Transverse colon (tissue), 4 donors: ENCODE data around the gene FA2H. TPM values are rescaled to one million over a fixed set of nuclear protein-coding genes. Genes with fewer than 3 reads are reported as not detected.

ENCODE experiments used
- DNase-seq: peaks from one replicate; pipeline ENCODE4 v3.0.0-alpha.2; 2019
- H3K27ac ChIP-seq, 4 donors: fragments of 200-600 bp; sonication (generic); 2 replicates each; pipeline ENCODE4 v1.5.1; 2016 to 2018; ENCODE audit warnings: inconsistent platforms in 4 of 4
- H3K27me3 ChIP-seq: fragments of 200-600 bp; sonication (generic); 2 replicates; pipeline ENCODE4 v1.5.1; 2017; ENCODE audit warnings: inconsistent platforms
- H3K36me3 ChIP-seq, 4 donors: fragments of 200-600 bp; sonication (generic); 2 replicates each; pipeline ENCODE4 v1.5.1; 2017 to 2019; ENCODE audit warnings: inconsistent platforms in 4 of 4
- H3K4me1 ChIP-seq, 4 donors: fragments of 200-600 bp; sonication (generic); 2 replicates each; pipeline ENCODE4 v1.5.1; 2017 to 2020; ENCODE audit warnings: inconsistent platforms in 4 of 4
- H3K4me3 ChIP-seq, 4 donors: fragments of 200-600 bp; sonication (generic); 1 replicate in 1 of 4; 2 replicates in 3 of 4; pipeline versions ENCODE4 v1.5.1 to v1.6.1; 2017 to 2019; ENCODE audit warnings: inconsistent platforms in 4 of 4
- H3K9me3 ChIP-seq, 2 donors: fragments of 200-600 bp; sonication (generic); 2 replicates each; pipeline ENCODE4 v1.5.1; 2017 to 2019; ENCODE audit warnings: inconsistent platforms in 2 of 2
- CTCF ChIP-seq, 5 experiments: fragments of 200-600 bp in 3 of 5; fragments of 450-650 bp in 2 of 5; sonication (generic) in 3 of 5; IDR thresholded peaks; 1 replicate in 2 of 5; 2 replicates in 3 of 5; pipeline ENCODE4 v1.5.1; 2016 to 2017; ENCODE audit warnings: antibody characterized with exemption in 5 of 5, inconsistent platforms in 3 of 5, mild to moderate bottlenecking in 2 of 5, moderate library complexity in 1 of 5
- EP300 ChIP-seq: sonication (generic); formaldehyde crosslinking; IDR thresholded peaks from one replicate; pipeline ENCODE4 v1.6.1; 2017; ENCODE audit warnings: antibody characterized with exemption, low read depth
- POLR2A ChIP-seq: fragments of 450-650 bp; IDR thresholded peaks from one replicate; pipeline ENCODE4 v1.6.1; 2016; ENCODE audit warnings: antibody characterized with exemption, mild to moderate bottlenecking, moderate library complexity
- POLR2AphosphoS5 ChIP-seq, 3 donors: sonication (generic); formaldehyde crosslinking; IDR thresholded peaks; one replicate each; pipeline ENCODE4 v1.6.1; 2016; ENCODE audit warnings: antibody characterized with exemption in 3 of 3
- WGBS, 2 donors: methylation state at CpG; one replicate each; pipeline ENCODE4 v1.1.5; 2018; ENCODE audit warnings: low coverage in 1 of 2; 5-methylcytosine and 5-hydroxymethylcytosine counted together
- in situ Hi-C, 4 donors: fragments of 200-750 bp; cut with MboI; loops; one replicate each; pipeline versions ENCODE4 v1.15.0 to v1.15.1; 2017; ENCODE audit warnings: low sequenced_read_pairs in 3 of 4, low pct_ligation_motif_present in 1 of 4, low pct_unique_long_range_greater_than_20kb in 1 of 4
- intact Hi-C: fragments of 100-400 bp; cut with DNase I; formaldehyde crosslinking; loops from one replicate; pipeline ENCODE4 v1.15.1; 2023; ENCODE audit warnings: low total_unique reads
- total RNA-seq, 4 donors: library from RNA; depleted of rRNA; stranded (reverse); fragments of >200 nt; gene quantifications; one replicate each; pipeline ENCODE4 v1.1.0, GENCODE V29; 2016

The FA2H gene
- total RNA-seq, 4 donors from 2014 or later: 20.1 to 80.8 (median 36.8) TPM

GRCh38 chr16:74785031-74785430 is 10.4 kb upstream of the FA2H start:
- no peak for DNase-seq
- in situ Hi-C loops: no loop called here
- no peaks in the 10 kb centered on the region for H3K9me3 ChIP-seq

GRCh38 chr16:74778646-74779045 is 4.0 kb upstream of the FA2H start:
- DNase-seq: peak; percentile 76
- Histone ChIP-seq H3K9me3 (no peaks in the 10 kb centered on the region), H3K27me3 (peaks cover 17% of the 10 kb centered on the region), H3K36me3 (no peaks in the 10 kb centered on the region), H3K27ac (peak overlapping the region; percentile 70 to 89 (median 85)), H3K4me3 (no peak overlapping the region), H3K4me1 (peaks cover 0 to 32% (median 26%) of the 10 kb centered on the region in 4 donors)
- in situ Hi-C loops: no loop called here
- TF ChIP-seq EP300 (no peak), POLR2AphosphoS5 (IDR thresholded peaks at IDR 0.05) (peak in 2 of 3 donors; percentile 58 to 66), POLR2A (no peak)
- WGBS, 2 donors: 62% methylated on average over 7 of the region's 8 CpGs; no CpG with 5 or more reads in 1 of the 2 donors
- intact Hi-C loops: no loop called here

More at GRCh38 chr16:74785031-74785430, 10.4 kb upstream of the FA2H start:
- TF ChIP-seq POLR2A (no peak), POLR2AphosphoS5 (IDR thresholded peaks at IDR 0.05) (no peak), EP300 (no peak), CTCF (IDR thresholded peaks at IDR 0.05) (no peak)
- 46 to 69% methylated on average over 2 to 4 of the region's 4 CpGs for WGBS, 2 donors
- no peaks in the 10 kb centered on the region for H3K27me3 ChIP-seq
- H3K36me3 ChIP-seq: no peaks in the 10 kb centered on the region
- H3K27ac ChIP-seq: no peak overlapping the region
- intact Hi-C loops: loop anchor here (10.0 kb wide), 1 partner anchor 60 kb away; no protein-coding TSS in a partner anchor
- peaks cover 0 to 8% (median 0%) of the 10 kb centered on the region in 4 donors for H3K4me1 ChIP-seq
- H3K4me3 ChIP-seq: no peak overlapping the region

- no peaks in the 10 kb centered on the region for H3K9me3 ChIP-seq
- intact Hi-C loops: no loop called here
- H3K4me3 ChIP-seq: no peak overlapping the region
- no peak for TF ChIP-seq POLR2A
- no peak for TF ChIP-seq POLR2AphosphoS5 (IDR thresholded peaks at IDR 0.05)
- peaks cover 0 to 38% (median 26%) of the 10 kb centered on the region in 4 donors for H3K4me1 ChIP-seq
- in situ Hi-C loops: no loop called here
- peak overlapping the region in 2 of 4 donors; percentile 87 to 89 for H3K27ac ChIP-seq
- H3K36me3 ChIP-seq: no peaks in the 10 kb centered on the region
- DNase-seq: no peak
- peaks cover 26% of the 10 kb centered on the region for H3K27me3 ChIP-seq
- WGBS, 2 donors: 88% methylated on average over 2 of the region's 2 CpGs
Observed at GRCh38 chr16:74776926-74777325, 2.3 kb upstream of the FA2H start.

GRCh38 chr16:74775255-74775654 is 635 bp upstream of the FA2H start:
- Histone ChIP-seq H3K4me1 (peaks cover 0 to 48% (median 22%) of the 10 kb centered on the region in 4 donors), H3K27ac (peak overlapping the region; percentile 79 to 96 (median 91)), H3K9me3 (no peaks in the 10 kb centered on the region), H3K4me3 (peak overlapping the region in 3 of 4 donors; percentile 58 to 75 (median 68)), H3K36me3 (no peaks in the 10 kb centered on the region), H3K27me3 (peaks cover 26% of the 10 kb centered on the region)
- in situ Hi-C loops: no loop called here
- no peak for TF ChIP-seq CTCF (IDR thresholded peaks at IDR 0.05)
- no peak for TF ChIP-seq EP300
- no peak for TF ChIP-seq POLR2AphosphoS5 (IDR thresholded peaks at IDR 0.05)
- no peak for TF ChIP-seq POLR2A
- intact Hi-C loops: no loop called here
- no peak for DNase-seq
- 46 to 61% methylated on average over 5 of the region's 5 CpGs for WGBS, 2 donors

- DNase-seq: peak; percentile 38
- 26 to 42% methylated on average over 7 to 14 of the region's 14 CpGs for WGBS, 2 donors
- H3K4me3 ChIP-seq: peak overlapping the region; percentile 47 to 75 (median 63)
- peaks cover 26% of the 10 kb centered on the region for H3K27me3 ChIP-seq
- peak; percentile 58 for TF ChIP-seq POLR2A
- TF ChIP-seq EP300: no peak
- TF ChIP-seq POLR2AphosphoS5 (IDR thresholded peaks at IDR 0.05): peak in 2 of 3 donors; percentile 7 to 17
- TF ChIP-seq CTCF (IDR thresholded peaks at IDR 0.05): no peak
- no peaks in the 10 kb centered on the region for H3K9me3 ChIP-seq
- H3K36me3 ChIP-seq: no peaks in the 10 kb centered on the region
- H3K4me1 ChIP-seq: peaks cover 0 to 41% (median 18%) of the 10 kb centered on the region in 4 donors
- in situ Hi-C loops: no loop called here
- intact Hi-C loops: no loop called here
- peak overlapping the region; percentile 79 to 96 (median 91) for H3K27ac ChIP-seq
Observed at GRCh38 chr16:74773446-74774222, 986 bp downstream of the FA2H start.
